ENCODE measurements around the gene TSHZ2.

DNA sequence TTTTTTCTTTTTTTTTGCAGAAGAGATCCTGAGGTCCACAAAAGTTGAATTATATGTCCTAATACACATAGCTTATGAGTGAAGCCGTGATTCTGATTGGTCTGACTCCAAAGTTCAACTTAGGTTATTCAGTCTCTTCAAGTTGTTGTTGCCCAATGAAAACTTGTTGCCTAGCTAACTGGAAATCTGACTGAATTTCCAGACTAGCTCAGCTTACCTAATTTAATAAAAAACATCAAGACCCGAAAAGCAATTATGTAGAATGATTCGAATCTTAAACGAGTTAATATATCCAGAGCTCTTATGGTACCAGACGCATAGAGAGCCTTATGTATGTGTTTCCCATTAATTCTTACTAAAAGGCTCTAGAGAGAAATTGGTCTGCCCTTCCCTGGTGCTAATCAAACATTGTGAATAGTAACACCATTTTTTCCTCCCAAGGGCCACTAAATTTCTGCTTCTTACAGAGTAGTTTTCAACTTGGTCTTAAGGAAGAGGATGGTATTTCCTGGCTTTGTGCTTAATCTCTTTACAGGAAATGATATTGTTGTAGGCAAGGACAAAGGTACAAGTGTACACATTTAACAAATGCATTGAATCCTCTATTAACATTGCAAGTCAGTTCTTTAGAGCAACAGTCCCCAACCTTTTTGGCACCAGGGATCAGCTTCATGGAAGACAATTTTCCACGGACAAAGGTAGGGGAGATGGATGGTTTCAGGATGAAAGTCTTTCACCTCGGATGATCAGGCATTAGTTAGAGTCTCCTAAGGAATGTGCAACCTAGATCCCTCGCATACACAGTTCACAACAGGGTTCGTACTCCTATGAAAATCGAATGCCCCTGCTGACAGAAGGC lies 107.9 kb downstream of the TSHZ2 start:
- TF ChIP-seq SUZ12 (IDR thresholded peaks at IDR 0.05) (no peak), ARNT (IDR thresholded peaks at IDR 0.05) (no peak), LEF1 (IDR thresholded peaks at IDR 0.05; ENCODE audit: borderline replicate concordance) (no peak)

All from HEK293T (cell line).